H7 (cell line): Measurements from ENCODE around the gene GALNT12. TPM values are rescaled to one million over a fixed set of nuclear protein-coding genes. Genes with fewer than 3 reads are reported as not detected.

Experiments
- DNase-seq: peaks from one replicate; pipeline ENCODE4 v3.0.0; 2012
- H3K27me3 ChIP-seq: 2 replicates; pipeline ENCODE4 v1.6.0; 2011; ENCODE audit warnings: mild to moderate bottlenecking, low read length; ENCODE audit not compliant: control insufficient read depth, insufficient read depth
- H3K36me3 ChIP-seq: replicated peaks from 2 replicates; pipeline ENCODE4 v1.5.1; 2011; ENCODE audit warnings: low read length; ENCODE audit not compliant: control insufficient read depth, insufficient read depth
- H3K4me3 ChIP-seq: 2 replicates; pipeline ENCODE4 v1.5.1; 2011; ENCODE audit warnings: low read depth, mild to moderate bottlenecking, control low read depth, low read length, moderate library complexity; ENCODE audit not compliant: insufficient read depth
- total RNA-seq: library from RNA; depleted of rRNA; stranded (reverse); fragments of >200 nt; shearing (Covaris generic); gene quantifications from 2 replicates; pipeline ENCODE4 v1.2.3, GENCODE V29; 2014; rRNA removed

The GALNT12 gene
- total RNA-seq, 1 experiment from 2014 or later: 10.6 TPM

DNA sequence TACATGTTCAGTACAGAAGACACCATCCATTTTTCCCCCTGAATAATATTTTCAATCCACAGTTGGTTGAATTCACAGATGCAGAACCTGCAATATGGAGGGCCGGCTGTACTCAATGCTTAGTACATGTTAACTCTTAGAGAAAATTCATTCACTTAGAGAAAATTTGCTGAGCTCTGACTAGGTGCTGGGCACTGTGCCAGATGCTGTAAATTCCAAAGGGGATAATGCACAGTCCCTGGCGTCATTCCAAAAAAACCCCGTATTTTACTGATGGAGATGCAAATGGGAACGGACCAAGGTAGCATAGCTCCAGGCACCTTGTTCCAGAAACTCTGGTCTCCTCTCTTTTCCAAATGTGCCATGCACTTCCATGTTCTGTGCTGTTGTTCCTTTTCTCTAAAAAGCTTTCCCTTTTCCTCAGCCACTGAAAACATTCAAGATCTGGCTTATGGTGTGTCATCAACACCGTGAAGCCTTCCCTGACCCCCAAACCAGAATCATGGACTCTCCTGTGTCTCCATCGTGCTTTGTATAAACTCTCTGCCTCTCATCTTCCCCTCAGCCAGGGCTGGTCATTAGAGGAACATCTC lies 80.5 kb downstream of the GALNT12 start:
- Histone ChIP-seq H3K4me3 (no peak overlapping the region), H3K27me3 (no peaks in the 10 kb centered on the region), H3K36me3 (no peaks in the 10 kb centered on the region)
- DNase-seq: no peak

DNA sequence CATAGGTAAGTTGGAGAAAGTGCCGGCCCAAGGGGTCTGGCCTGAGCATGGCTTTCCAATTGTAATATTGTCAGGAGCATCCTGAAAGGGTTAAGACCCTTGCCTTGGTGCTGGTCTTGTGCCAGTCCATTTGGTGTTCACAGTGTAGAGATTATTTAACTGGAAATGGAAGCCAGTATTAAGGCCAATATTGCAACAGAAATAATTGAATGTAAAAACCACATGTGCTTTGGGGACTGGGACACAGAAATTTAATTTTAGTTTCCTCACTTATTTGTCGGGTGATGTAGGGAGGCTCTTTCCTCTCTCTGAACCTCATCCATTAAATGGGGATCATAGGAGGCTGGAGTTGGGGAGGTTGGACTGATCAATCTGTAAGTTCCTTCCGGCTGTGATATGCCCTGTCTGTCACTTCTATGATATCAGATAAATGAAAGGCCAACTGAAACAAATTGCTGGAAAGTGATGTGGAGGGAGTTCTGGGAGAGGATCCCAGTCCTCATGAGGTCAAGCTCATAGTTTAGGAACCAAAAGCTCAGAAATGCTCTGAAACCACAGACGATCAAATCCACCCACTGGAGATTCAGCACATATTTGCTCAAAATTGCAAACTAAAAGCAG lies 81.4 kb downstream of the GALNT12 start:
- no peak for DNase-seq
- H3K27me3 ChIP-seq: no peaks in the 10 kb centered on the region
- no peak overlapping the region for H3K4me3 ChIP-seq
- no peaks in the 10 kb centered on the region for H3K36me3 ChIP-seq

DNA sequence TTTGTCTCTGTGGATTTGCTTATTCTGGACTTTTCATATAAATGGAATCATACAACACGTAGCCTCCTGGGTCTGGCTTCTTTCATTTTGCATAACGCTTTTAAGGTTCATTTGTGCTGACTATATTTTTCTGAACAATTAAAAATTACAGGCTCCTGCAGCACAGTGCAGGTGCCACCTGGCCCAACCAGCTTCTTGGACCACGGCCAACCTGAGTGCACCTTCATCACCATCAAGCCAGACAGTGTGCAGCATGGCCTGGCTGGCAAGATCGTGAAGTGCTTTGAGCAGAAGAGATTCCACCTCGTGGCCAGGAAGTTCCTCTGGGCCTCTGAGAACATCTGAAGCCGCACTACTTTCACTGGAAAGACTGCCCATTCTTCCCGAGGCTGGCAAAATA lies 82.8 kb downstream of the GALNT12 start:
- Histone ChIP-seq H3K27me3 (no peaks in the 10 kb centered on the region), H3K4me3 (no peak overlapping the region), H3K36me3 (no peaks in the 10 kb centered on the region)
- no peak for DNase-seq

DNA sequence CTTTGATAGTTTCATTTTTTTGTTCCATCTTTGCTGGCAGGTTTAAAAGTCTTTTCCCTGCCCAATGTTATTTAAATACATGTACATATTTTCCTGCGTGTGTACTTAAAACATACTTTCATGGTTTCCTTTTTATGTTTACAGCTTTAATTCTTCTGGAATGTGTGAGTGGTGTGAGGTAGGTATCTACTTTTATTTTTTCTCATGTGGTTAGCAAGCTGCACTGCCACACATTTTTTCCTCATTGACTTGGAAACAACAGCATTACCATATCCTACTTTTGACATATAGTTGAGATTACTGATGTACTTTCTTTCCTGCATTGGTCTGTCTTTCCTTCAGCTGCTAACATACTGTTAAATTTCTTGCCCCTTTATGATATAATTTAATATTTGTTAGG lies 84.8 kb downstream of the GALNT12 start:
- Histone ChIP-seq H3K36me3 (no peaks in the 10 kb centered on the region), H3K27me3 (no peaks in the 10 kb centered on the region), H3K4me3 (no peak overlapping the region)
- DNase-seq: no peak

DNA sequence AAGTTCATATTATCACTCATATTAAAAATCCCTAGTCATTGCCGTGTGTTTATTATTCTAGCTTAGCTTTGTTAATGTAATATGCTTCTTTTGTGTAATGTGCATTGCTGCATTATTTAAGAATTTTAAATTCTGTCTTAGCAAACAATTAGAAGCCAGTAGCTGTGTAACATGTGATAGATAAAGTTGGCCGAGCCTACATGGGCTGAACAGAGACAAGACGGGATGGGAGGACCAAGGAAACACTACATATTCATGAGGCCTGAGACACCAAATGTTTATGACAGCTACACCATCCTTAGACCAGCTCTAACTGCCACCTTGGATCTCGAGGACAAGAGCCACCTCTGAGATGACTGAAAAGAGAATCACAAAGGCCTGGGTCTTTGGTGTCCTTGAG lies 85.2 kb downstream of the GALNT12 start:
- Histone ChIP-seq H3K27me3 (no peaks in the 10 kb centered on the region), H3K36me3 (no peaks in the 10 kb centered on the region)
- DNase-seq: no peak

DNA sequence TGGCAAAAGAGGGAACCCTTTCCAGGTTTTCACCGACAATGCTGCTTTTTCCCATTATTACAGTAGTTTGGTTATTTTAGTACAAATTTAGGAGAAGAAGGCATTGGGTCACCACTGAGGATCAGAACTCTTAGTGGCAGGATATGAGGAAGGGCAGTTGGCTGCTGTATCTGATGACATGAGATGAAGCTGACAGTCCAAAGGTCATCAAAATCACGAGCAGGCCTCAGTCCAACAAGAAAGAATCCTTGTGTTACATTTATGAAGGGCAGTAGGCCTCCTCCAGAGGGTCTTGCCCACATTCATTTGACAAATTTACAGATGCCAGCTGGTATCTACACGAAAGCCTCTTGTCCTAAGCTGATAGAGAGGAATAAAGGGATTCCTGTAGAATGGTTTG lies 86.7 kb downstream of the GALNT12 start:
- no peak for DNase-seq
- no peaks in the 10 kb centered on the region for H3K27me3 ChIP-seq
- no peaks in the 10 kb centered on the region for H3K36me3 ChIP-seq
- no peak overlapping the region for H3K4me3 ChIP-seq

More for the DNA sequence above, 85.2 kb downstream of the GALNT12 start:
- H3K4me3 ChIP-seq: no peak overlapping the region

DNA sequence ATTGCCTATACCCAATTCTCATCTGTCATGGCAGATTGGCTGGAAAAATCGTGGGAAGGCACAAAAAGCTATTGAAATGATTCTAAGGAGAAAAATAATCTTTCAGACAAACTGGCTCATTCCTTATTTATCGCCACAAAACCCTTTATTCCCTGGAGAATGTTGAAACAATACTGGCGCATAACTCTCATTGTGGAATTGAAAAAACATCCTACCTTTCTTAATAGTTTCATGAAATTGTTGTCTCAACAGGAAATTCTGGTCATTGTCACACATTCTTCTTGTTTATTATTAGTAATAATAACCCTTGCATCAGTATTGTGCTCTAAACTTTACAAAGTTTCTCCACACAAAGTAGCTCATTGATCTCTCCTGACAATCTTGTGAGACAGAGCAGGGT lies 87.3 kb downstream of the GALNT12 start:
- no peaks in the 10 kb centered on the region for H3K36me3 ChIP-seq
- no peak overlapping the region for H3K4me3 ChIP-seq
- no peak for DNase-seq
- no peaks in the 10 kb centered on the region for H3K27me3 ChIP-seq

DNA sequence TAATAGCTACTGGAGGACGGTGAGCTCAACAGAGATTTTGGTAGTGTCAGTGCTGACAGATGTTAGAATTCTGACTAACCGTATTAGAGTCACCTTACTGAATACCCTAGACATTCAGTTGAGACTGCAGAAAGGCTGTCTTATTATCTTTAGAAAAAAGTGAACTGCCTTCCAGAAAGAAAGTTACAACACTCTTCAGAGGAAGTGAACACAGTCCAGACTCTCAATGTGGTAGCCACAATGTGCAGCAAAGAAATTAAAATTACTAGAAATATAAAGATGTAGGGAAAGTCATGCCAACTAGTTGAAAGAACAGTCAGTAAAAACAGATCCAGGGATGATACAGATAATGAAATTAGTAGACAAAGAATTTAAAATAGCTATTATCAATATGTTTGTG lies 89.2 kb downstream of the GALNT12 start:
- DNase-seq: no peak
- no peak overlapping the region for H3K4me3 ChIP-seq
- no peaks in the 10 kb centered on the region for H3K36me3 ChIP-seq
- no peaks in the 10 kb centered on the region for H3K27me3 ChIP-seq

DNA sequence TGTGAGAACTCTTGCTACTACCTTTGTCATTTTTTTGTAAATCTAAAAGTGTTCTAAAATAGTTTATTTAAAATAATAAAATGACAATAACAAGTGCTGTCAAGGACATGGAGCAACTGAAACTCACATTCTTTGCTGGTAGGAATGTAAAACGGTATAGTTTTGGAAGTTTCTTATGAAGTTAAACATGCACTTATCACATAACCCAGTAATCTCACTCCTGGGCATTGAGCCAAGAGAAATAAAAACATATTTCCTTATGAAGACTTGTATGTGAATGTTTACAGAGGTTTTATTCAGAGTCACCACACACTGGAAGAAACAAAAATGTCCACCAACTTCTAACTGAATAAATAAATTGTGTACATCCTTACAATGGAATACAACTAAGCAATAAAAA lies 90.3 kb downstream of the GALNT12 start:
- no peak for DNase-seq
- Histone ChIP-seq H3K27me3 (no peaks in the 10 kb centered on the region), H3K4me3 (no peak overlapping the region), H3K36me3 (no peaks in the 10 kb centered on the region)

DNA sequence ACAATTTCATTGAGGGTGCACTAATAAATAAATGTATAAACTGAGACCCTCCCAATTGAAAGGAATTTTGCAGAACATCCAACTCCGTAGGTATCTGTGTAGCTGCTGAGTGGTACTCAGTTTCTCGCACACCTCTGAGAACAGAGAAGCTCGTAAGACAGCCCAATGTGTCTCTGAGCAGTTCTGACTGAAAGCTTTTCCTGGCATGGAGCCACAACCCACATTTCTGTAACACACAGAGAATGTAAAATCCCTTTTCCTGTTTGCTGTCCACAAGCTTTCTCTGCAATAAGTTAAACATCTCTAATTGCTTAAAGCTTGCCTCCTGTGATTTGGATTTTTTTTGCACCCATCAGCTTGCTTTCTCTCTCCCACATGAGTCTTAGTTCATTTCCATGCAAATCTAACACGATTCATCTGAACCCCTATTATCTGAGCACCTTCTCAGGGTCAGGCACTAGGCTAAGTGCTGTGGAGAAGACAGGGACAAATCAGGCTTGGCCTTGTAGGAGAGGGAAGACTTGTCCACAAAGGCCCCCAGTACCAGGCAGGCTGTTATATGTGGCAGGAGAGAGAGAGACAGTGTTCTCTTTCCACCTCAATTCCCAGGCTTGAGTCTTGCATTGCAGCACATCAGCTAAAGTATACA lies 92.1 kb downstream of the GALNT12 start:
- DNase-seq: no peak
- Histone ChIP-seq H3K4me3 (no peak overlapping the region), H3K36me3 (no peaks in the 10 kb centered on the region), H3K27me3 (no peaks in the 10 kb centered on the region)

Other genes starting within 250 kb of the GALNT12 start
- gene GABBR2, start 98.7 kb upstream of the GALNT12 start, total RNA-seq: 0.52 and 0.66 TPM in 2 replicates
- gene ANKS6, start 11.1 kb upstream of the GALNT12 start, total RNA-seq: 51.0 and 55.8 TPM in 2 replicates
- gene COL15A1, start 136.2 kb downstream of the GALNT12 start, total RNA-seq: not detected in 2 replicates